ENCODE measurements around the gene TNK2.

DNA sequence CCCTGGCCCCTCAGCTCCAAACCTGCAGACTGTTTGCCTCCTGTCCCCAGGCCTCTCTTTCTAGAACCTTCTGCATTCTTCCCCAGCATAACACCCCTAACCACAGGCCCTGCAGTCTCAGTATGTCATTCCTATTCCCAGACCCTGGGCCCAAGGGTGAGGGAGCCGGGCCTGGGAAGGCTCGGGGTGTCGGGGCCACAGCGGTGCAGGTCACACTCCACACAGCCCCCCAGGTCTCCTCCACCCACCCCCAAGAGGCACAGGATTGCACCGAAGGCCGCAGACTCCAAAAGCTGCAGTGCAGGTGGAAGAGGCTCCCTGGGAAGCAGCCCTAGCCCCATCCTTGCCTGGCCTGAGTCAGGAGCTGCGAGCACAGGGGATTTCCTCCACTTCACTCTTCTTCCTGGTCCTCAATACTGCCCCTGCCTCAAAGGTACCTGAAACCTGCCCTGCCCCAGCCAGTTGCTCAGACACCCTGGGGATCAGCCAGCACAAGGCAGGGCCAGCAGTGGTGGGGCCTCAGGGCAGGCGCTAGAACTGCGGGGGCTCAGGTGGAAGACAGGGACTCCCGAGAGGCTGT lies 31.1 kb downstream of the TNK2 start:
- TF ChIP-seq, protein P1, sequence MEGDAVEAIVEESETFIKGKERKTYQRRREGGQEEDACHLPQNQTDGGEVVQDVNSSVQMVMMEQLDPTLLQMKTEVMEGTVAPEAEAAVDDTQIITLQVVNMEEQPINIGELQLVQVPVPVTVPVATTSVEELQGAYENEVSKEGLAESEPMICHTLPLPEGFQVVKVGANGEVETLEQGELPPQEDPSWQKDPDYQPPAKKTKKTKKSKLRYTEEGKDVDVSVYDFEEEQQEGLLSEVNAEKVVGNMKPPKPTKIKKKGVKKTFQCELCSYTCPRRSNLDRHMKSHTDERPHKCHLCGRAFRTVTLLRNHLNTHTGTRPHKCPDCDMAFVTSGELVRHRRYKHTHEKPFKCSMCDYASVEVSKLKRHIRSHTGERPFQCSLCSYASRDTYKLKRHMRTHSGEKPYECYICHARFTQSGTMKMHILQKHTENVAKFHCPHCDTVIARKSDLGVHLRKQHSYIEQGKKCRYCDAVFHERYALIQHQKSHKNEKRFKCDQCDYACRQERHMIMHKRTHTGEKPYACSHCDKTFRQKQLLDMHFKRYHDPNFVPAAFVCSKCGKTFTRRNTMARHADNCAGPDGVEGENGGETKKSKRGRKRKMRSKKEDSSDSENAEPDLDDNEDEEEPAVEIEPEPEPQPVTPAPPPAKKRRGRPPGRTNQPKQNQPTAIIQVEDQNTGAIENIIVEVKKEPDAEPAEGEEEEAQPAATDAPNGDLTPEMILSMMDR (conservative IDR thresholded peaks at IDR 0.05; ENCODE audit: low read depth, low read length) = no peak
- TF ChIP-seq EZH2 (IDR thresholded peaks at IDR 0.05; ENCODE audit: borderline replicate concordance, low read depth, low read length, poor library complexity, severe bottlenecking) = no peak

Data from A673 (cell line).